ENCODE data around the gene ARHGAP45.

The ARHGAP45 gene

DNA sequence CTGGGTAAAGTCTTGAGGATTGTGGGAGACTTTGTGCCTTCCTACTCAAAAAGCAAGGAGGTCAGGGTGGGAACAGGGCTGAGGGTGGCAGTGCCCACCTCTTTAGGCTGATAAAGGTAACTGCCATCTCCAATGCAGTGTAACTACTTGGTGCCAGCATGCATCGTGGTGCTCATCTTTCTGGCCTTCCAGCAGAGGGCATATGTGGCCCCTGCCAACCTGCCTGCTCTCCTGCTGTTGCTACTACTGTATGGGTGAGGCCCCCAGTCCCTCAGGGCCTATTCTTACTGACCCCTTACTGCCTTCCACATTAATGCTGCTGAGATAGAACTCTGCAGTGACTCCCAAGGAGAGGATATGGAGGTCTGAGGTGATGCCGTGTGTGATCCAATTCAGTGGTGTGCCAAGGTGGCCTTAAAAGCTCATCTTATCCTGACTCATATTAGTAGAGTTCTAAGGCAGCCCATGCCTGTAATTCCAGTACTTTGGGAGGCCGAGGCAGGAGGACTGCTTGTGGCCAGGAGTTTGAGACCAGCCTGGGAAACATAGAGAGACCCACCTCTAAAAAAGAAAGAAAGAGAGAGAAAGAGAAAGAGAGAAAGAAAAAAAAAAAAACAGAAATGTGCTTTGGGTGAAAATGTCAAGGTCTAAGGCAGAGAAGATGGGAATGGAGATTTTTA lies 9.7 kb upstream of the ARHGAP45 start:
- peak; percentile 75 for DNase-seq

DNA sequence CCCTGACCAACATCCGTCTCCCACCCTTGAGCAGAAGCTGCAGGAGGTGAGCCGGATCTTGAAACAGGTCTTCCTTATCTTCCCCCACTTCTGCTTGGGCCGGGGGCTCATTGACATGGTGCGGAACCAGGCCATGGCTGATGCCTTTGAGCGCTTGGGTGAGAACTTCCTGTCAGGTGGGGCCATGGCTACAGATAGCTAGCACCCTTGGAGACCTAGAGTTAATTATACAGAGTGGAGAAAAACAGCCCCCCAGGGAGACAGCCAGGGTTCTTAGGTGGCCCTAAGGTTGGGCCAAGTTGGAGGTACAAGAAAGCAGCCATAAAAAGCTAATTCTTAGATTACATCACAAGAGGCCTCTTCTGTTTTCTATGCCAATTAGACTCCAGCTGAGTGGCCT lies 8.9 kb upstream of the ARHGAP45 start:
- DNase-seq = no peak

DNA sequence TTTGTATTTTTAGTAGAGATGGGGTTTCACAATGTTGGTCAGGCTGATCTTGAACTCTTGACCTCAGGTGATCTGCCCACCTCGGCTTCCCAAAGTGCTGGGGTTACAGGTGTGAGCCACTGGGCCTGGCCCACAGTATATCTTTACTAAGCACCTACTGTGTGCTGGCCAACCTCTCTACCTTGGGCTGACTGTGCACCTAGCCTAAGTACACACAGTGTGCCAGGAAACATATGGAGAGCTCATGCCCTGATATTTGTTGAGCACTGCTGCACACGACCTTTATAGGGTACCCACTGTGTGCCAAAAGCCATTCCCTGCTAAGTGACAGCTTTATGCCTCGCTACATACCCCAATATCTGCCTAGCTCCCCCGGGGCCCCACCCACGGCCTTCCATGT lies 6.3 kb upstream of the ARHGAP45 start:
- no peak for DNase-seq

DNA sequence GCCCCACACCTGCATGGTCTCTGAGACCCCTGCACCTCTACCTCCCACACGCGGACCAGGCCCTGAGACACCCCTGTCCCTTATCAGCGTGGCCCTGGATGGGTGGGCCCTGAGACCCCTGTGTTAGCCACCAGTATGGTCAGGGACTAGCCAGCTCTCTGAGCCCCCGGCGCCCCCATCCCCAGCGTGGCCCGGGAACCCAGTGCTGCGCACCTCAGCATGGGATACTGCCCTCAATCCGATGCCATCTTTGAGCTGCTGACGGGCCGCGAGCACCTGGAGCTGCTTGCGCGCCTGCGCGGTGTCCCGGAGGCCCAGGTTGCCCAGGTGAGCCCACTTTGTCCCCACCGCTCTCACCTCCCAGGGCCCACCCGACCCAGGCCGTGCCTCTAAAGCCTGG lies 5.0 kb upstream of the ARHGAP45 start:
- no peak for DNase-seq

DNA sequence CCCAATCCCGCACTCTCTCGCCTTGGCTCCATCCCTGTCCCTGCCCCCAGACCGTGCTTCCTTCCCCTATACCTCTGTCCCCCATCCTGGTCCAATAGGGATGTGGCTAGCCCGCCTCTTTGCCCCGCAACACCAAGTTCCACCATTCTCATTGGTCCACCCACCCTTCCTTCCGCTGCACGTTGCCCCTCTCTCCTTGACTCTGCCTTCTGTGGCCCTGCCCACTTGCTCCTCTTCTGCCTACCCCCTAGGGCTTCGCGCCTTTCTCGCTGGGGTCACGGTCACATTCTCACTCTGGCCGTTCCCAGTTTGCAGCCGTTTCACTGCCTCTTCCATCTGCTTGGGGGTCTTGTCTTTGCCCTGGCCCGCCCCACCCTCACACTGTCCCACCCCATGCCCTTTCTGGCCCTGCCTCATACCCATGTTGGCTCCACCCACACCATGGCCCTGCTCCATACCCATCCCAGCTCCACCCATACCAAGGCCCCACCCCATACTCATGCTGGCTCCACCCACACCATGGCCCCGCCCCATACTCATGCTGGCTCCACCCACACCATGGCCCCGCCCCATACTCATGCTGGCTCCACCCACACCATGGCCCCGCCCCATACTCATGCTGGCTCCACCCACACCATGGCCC lies 4.5 kb upstream of the ARHGAP45 start:
- no peak for DNase-seq

DNA sequence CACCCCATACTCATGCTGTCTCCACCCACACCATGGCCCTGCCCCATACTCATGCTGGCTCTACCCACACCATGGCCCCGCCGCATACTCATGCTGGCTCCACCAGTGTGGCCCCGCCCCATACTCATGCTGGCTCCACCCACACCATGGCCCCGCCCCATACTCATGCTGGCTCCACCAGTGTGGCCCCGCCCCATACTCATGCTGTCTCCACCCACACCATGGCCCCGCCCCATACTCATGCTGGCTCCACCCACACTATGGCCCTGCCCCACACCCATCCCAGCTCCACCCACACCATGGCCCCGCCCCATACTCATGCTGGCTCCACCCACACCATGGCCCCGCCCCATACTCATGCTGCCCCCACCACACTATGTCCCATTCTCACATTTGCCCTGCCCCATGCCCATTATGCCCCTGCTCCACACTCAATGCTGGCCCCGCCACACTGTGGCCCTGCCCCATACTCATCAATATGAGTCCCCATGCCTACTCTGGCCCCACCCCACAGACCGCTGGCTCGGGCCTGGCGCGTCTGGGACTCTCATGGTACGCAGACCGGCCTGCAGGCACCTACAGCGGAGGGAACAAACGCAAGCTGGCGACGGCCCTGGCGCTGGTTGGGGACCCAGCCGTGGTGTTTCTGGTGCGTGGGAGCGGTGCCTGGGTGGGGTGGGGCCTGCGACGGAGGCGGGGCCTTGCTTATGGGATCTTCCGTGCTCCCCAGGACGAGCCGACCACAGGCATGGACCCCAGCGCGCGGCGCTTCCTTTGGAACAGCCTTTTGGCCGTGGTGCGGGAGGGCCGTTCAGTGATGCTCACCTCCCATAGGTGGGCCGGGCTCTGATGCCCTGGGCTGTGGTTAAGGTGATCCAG lies 3.7 kb upstream of the ARHGAP45 start:
- peak; percentile 78 for DNase-seq

DNA sequence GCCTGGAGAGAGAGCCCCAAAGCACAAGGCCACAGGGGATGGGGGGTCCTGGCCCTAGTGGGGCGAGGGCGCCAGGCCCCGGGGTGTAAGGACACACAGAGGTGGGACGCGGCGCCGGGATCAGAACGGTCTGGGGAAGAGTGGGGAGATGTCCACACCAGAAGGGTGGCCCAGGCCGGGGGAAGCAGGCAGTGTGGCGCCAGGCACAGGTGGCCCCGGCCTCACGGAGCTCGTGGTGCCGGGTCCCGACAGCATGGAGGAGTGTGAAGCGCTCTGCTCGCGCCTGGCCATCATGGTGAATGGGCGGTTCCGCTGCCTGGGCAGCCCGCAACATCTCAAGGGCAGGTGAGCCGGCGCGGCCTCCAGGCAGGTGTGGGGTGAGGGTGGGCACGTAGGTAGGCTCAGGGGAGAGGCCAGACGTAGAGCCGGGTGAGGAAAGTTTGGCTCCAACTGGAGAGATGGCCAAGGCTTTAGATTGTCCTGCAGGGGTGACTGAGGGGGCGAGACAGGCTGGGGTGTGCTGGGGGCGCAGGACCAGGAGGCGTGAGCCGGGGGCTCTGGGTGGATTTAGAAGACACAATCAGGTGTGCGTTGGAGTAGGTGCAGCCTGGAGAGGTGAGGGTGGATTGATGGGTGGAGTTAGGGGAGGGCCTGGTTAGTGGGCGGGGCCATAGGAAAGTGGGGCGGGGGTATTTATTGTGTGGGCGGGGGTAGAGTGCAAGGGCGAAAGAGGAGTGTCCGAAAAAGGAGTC lies 2.9 kb upstream of the ARHGAP45 start:
- DNase-seq = no peak

DNA sequence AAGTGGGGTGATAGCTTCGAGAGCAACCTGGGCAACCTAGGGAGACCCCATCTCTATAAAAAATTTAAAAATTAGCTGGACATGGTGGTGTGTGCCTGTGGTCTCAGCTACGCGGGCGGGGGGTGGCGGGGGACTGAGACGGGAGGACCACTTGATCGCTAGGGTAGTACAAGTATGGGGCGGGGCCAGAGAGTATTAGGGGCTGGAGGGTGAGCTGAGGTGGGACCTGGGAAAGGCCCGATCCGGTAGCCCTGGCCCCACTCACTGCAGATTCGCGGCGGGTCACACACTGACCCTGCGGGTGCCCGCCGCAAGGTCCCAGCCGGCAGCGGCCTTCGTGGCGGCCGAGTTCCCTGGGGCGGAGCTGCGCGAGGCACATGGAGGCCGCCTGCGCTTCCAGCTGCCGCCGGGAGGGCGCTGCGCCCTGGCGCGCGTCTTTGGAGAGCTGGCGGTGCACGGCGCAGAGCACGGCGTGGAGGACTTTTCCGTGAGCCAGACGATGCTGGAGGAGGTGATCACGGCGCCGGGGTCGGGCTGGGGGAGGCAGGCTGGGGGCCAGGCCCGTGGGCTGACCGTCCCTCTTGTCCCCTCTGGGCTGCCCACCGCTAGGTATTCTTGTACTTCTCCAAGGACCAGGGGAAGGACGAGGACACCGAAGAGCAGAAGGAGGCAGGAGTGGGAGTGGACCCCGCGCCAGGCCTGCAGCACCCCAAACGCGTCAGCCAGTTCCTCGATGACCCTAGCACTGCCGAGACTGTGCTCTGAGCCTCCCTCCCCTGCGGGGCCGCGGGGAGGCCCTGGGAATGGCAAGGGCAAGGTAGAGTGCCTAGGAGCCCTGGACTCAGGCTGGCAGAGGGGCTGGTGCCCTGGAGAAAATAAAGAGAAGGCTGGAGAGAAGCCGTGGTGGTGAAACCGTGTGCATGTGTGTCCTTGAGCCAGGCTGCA lies 2.0 kb upstream of the ARHGAP45 start:
- peak; percentile 75 for DNase-seq

DNA sequence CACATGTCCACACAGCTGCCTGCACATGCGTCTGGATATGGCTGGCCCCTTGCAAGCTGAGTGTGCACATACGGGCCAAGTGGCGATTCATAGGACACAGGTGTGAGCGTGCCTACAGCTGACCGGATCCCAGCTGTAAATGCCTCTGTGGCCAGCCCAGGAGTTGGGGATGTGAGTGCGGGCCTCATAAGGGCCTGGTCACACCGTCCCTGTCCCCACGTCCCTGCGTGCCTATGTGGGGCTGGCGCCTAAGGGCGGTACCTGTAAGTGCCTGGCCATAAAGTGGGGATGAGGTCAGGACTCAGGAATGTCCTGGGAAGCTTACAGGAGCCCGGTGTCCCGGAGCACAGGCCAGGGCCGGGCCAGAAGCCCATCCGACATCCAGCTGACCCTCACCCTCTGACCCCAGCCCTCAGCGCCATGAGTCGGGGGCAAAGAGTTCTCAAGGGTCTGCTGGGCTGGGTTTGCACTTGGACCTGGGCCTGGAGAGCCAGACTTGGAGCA lies 1.3 kb upstream of the ARHGAP45 start:
- no peak for DNase-seq

DNA sequence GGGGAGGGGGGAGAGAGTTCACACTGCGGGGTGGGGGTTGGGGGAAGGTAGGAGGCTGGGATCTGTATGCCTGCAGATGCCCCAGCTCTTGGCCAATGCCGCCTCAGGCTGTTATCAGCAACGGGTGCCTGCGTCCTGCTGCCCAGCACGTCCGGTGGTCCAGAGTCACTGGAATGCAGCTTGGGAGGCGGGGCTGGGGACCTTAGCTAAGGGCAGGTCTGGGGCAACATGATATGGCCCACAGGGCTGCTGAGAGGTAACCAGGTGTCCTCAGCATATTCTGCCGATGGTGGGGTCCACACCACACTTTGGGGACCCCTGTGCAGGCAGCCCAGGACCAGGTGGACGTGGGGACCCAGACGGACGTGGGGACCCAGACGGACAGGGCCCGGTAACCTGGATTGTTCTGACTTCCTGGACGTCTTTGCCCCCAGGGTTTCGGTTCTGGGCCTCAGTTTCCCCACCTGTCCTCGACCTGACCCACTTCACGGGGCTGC lies 668 bp upstream of the ARHGAP45 start:
- DNase-seq = no peak

DNA sequence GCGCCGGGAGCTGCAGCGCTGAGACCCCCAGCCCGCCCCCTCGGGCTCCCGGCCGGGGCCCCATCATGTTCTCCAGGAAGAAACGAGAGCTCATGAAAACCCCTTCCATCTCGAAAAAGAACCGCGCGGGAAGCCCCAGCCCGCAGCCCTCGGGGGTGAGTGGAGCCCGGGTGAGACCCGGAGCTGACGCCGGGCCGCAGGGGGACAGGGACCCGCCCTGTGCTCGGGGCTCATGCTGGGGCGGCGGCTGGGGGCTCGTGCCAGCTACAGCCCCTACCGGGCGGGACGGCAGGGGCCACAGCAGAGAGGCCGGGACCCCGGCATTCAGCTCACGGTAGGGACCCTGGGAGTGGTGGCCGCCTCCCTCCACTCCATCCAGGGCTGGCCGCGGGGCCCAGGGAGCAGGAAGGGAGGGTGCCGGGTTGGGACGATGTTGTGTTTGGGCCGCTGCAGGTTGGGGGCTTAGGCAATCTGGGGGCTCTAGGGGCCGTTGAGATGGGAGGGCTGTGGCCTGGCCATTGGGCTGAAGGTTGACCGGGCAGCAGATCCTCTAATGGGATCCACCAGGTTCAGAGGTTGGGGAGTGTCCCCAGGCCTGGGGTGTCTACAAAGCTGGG lies 482 bp downstream of the ARHGAP45 start:
- peak; percentile 83 for DNase-seq

DNA sequence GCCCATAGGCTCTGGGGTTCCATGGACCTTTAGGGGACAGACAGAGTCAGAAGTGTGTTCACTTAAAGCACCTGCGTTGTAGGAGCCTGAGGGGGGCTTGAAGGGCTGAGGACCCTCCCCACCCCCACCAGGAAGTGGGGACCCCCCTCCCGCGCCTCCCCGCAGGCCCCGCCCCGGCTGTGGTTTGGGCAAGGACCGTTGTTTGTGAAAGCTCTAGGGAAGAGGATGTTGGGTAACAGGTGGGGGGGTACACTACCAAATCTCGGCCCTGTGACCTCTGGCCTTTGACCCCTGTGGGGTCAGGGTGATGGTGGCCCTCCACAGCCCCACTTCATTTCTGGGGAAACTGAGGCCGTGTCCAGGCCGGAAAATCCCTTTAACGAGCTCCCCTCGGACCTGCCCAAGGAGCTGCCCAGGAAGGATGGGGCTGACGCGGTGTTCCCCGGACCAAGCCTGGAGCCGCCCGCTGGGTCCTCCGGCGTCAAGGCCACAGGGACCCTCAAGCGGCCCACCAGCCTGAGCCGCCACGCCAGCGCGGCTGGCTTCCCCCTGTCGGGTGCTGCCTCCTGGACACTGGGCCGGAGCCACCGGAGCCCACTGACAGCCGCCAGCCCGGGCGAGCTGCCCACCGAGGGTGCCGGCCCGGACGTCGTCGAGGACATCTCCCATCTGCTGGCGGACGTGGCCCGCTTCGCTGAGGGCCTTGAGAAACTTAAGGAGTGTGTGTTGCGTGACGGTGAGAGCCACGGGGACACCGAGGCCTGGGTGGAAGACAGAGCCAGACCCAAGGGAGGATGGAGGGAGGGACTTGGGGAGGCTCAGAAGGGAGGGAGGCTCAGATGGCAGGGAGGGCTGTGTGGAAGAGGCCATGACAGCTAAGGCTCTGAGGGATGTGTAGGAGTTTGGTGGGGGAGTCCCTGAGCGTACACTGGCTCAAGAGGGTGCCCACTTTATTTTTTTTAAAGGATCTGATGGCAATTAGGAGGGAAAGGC lies 1.3 kb downstream of the ARHGAP45 start:
- DNase-seq = peak; percentile 83

DNA sequence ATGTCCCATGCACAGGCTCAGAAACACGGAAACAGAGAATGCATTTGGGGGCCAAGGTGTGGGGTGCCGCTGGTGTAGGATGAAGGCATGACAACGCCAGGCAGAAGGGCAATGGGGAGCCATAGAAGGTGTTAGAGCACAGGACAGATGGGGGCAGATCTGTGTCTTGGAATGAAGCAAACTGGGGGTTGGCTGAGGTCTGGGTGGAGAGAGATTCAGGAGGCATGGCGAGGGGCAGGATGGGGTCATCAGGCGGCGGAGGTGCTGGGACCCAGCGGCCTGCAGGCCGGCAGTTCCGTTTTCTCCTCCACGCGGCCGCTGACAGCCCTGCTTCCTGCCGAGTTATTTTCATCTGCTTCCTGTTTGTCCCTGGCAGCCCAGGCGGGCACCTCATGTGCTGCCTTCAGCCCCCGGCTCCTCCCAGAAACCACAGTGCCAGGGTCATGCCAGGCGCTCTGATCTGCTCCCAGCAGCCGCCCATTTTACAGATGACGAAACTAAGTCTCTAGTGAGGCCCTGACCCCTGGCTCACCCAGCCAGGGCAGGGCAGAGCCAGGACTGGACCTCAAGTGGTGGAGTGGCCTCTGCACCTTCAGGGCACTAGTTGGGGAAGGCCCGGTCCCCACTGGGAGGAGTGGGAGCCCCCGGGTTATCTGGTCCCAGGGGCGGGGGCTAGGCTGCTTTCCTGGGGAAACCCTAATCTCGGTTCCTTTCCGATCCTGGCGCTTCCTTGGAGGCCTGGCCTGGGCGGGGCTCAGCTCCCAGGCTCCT lies 2.2 kb downstream of the ARHGAP45 start:
- peak; percentile 86 for DNase-seq

DNA sequence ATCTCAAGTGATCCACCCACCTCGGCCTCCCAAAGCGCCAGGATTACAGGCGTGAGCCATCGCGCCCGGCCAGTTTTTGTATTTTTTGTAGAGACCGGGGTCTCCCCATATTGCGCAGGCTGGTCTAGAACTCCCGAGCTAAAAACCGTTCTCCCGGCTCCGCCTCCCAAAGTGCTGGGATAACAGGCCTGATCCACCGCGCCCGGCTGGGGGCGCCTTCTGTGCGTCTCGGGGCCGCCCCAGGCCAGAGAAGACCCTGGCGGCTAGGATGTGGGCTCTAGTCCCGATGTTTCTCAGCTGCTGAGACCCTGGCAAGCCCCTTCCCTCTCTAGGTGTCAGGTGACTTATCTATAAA lies 3.6 kb downstream of the ARHGAP45 start:
- DNase-seq = no peak

DNA sequence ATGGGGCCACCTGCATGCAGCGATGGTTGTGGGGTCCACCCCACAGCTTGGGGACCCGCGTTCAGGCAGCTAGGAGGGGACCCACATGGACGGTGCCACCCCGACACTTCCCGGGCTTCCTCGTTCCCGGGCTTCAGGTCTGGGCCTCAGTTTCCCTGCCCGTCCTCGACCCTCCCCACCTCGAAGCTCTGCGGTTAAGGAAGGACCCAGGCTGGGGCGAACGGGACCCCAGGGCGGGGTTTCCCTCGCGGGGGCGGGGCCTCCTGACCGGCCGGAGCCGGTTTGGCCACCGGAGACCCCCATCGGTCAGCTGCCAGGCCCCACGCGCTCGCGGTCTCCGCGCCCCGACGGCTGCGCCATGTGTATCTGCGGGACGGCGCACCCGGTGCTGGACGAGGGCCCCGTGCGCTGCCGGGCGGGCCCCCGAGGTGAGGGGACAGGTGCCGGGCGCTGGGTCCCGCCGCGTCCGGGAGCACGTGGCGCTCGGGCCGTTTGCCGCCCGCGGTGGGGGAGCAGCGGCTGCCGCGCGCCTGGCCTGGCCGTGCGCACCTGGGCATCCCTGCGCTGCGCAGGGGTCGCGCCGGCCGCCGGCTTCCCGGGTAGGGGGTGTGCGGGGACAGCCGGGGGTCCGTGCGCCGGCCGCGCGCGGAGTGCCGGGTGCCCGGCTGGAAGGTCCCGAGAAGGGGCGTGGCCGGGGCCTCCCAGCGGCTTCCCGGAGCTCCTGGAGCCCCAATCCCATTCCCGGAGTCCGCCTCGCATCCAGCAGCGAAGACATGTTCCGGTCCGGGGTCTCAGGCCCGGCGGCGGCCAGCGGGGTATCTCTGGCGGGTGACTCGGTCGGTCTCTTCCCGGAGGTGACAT lies 4.2 kb downstream of the ARHGAP45 start:
- no peak for DNase-seq

DNA sequence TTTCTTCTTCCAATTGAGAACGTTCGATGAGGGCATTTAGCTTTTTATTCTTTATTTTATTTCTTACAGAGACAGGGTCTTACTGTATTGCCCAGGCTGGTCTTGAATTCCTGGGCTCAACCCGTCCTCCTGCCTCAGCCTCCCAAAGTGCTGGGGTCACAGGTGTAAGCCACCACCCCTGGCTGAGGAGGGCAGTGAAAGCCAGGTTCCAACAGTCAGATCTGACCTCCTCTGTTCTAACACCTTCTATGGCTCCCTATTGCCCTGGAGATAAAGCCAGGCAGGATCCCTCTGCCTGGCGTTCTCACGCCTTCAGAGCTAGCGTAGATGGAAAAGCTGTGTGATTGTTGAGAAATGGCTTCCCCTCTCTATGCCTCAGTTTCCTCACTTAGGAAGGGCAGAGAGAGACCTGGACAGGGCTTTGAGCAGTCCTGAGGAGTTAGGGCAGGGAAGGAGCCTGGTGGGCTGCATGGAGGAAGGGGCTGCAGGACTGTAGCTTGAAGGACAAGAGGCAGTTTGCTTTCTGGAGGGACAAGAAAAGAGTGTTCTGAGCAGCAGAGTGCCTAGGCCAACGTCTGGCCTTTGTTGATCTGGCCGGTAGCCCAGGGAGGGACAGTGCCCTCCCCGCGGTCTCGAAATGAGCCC lies 5.5 kb downstream of the ARHGAP45 start:
- no peak for DNase-seq
